Panc1 (cell line): ENCODE data around the gene UFSP1. TPM values are rescaled to one million over a fixed set of nuclear protein-coding genes. Genes with fewer than 3 reads are reported as not detected.
"Not testable (repeated sequence)": the region's sequence is repeated elsewhere in the genome, so short reads cannot be mapped to it uniquely, and the experiment has no call there.

ENCODE experiments used
- ATAC-seq: fragments of 200-7000 bp; cut with Tn5 transposase; 2 replicates; pipeline ENCODE4 v1.9.1; 2020; ENCODE audit warnings: mild to moderate bottlenecking, moderate library complexity
- BruUV-seq: library from RNA; stranded (reverse); fragments of 400-500 nt; replicated peaks from 2 replicates; lab custom pipeline; 2021; lab: Mats Ljungman, UMichigan
- CTCF ChIA-PET: fragments of 300-600 bp; sonication (Branson Sonifier 250); formaldehyde crosslinking; loops from one replicate; lab custom pipeline; 2022; ENCODE audit warnings: antibody characterized with exemption; lab: Charles Lee
- POLR2A ChIA-PET: fragments of 300-600 bp; sonication (Branson Sonifier 250); formaldehyde crosslinking; loops from one replicate; lab custom pipeline; 2022; ENCODE audit warnings: antibody characterized with exemption; lab: Charles Lee
- DNase-seq: peaks from one replicate; pipeline ENCODE4 v3.0.0-alpha.2; 2010; ENCODE audit warnings: low read depth, low spot score
- H3K27ac ChIP-seq: 2 replicates; pipeline ENCODE4 v1.5.1; 2011; ENCODE audit warnings: mild to moderate bottlenecking, low read length, inconsistent platforms
- H3K27me3 ChIP-seq: fragments of 200-500 bp; sonication (Bioruptor generic); 2 replicates; pipeline ENCODE4 v1.6.0; 2014; ENCODE audit warnings: low read length, inconsistent platforms; ENCODE audit not compliant: control insufficient read depth, insufficient read depth
- H3K36me3 ChIP-seq: fragments of 200-500 bp; sonication (Bioruptor generic); 2 replicates; pipeline ENCODE4 v1.5.1; 2014; ENCODE audit warnings: inconsistent platforms, mild to moderate bottlenecking, low read length, moderate library complexity; ENCODE audit not compliant: control insufficient read depth, insufficient read depth
- H3K4me1 ChIP-seq: 2 replicates; pipeline ENCODE4 v1.5.1; 2011; ENCODE audit warnings: inconsistent platforms, mild to moderate bottlenecking, low read length, moderate library complexity; ENCODE audit not compliant: control insufficient read depth, insufficient read depth
- H3K4me3 ChIP-seq, 2 experiments: 2 replicates each; pipeline ENCODE4 v1.5.1; 2011 to 2012; ENCODE audit warnings: low read depth in 2 of 2, low read length in 2 of 2, mild to moderate bottlenecking in 2 of 2, inconsistent platforms in 1 of 2, moderate library complexity in 1 of 2
- H3K9me3 ChIP-seq: fragments of 200-500 bp; sonication (Bioruptor generic); 2 replicates; pipeline ENCODE4 v1.5.1; 2014; ENCODE audit warnings: low read depth, mild to moderate bottlenecking, inconsistent platforms, low read length, moderate library complexity; ENCODE audit not compliant: control insufficient read depth, insufficient read depth
- POLR2AphosphoS5 ChIP-seq: IDR thresholded peaks from 2 replicates; pipeline ENCODE4 v1.6.1; 2012; ENCODE audit warnings: mild to moderate bottlenecking, low read depth, low read length, moderate library complexity
- SIN3A ChIP-seq: IDR thresholded peaks from 2 replicates; pipeline ENCODE4 v1.6.1; 2012; ENCODE audit warnings: low read depth, mild to moderate bottlenecking, low read length, moderate library complexity, borderline replicate concordance; ENCODE audit not compliant: insufficient read depth
- TCF7L2 ChIP-seq: IDR thresholded peaks from 2 replicates; pipeline ENCODE4 v1.6.1; 2011; ENCODE audit warnings: mild to moderate bottlenecking, low read depth, low read length, inconsistent platforms
- in situ Hi-C: cut with HindIII; loops from 2 replicates; pipeline ENCODE4 v1.10.0; 2016; ENCODE audit warnings: low sequenced_read_pairs, low pct_unique_long_range_greater_than_20kb
- intact Hi-C: fragments of 100-400 bp; cut with micrococcal nuclease; formaldehyde crosslinking; loops from one replicate; pipeline ENCODE4 v1.10.0; 2022; ENCODE audit not compliant: unreplicated experiment
- total RNA-seq: library from RNA; stranded (reverse); gene quantifications from one replicate; pipeline ENCODE4 v1.2.1, GENCODE V29; 2021; ENCODE audit not compliant: unreplicated experiment
- TF ChIP-seq, protein P1 (sequence below): fragments of 450-650 bp; IDR thresholded peaks from 2 replicates; pipeline ENCODE4 v1.5.1; 2017; ENCODE audit warnings: mild to moderate bottlenecking
- TF ChIP-seq, protein P2 (sequence below), 2 experiments: IDR thresholded peaks; 2 replicates each; pipeline ENCODE4 v1.6.1; 2011 to 2012; ENCODE audit warnings: low read depth in 2 of 2, control low read depth in 1 of 2, low read length in 1 of 2, mild to moderate bottlenecking in 1 of 2, moderate library complexity in 1 of 2; ENCODE audit not compliant: insufficient read depth in 1 of 2

Gene UFSP1
- total RNA-seq, 1 experiment from 2014 or later, result 3.3 TPM

- BruUV-seq, result no TSS peak
- ChIA-PET CTCF (no interaction called here), POLR2A (no interaction called here)
- H3K4me3 ChIP-seq, result no peak overlapping the region
- in situ Hi-C loops, result no loop called here
- no peaks in the 10 kb centered on the region for H3K9me3 ChIP-seq
- DNase-seq (no peak), ATAC-seq (no peak)
- TF ChIP-seq, protein P1, sequence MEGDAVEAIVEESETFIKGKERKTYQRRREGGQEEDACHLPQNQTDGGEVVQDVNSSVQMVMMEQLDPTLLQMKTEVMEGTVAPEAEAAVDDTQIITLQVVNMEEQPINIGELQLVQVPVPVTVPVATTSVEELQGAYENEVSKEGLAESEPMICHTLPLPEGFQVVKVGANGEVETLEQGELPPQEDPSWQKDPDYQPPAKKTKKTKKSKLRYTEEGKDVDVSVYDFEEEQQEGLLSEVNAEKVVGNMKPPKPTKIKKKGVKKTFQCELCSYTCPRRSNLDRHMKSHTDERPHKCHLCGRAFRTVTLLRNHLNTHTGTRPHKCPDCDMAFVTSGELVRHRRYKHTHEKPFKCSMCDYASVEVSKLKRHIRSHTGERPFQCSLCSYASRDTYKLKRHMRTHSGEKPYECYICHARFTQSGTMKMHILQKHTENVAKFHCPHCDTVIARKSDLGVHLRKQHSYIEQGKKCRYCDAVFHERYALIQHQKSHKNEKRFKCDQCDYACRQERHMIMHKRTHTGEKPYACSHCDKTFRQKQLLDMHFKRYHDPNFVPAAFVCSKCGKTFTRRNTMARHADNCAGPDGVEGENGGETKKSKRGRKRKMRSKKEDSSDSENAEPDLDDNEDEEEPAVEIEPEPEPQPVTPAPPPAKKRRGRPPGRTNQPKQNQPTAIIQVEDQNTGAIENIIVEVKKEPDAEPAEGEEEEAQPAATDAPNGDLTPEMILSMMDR, result no peak
- no peak for TF ChIP-seq TCF7L2
- no peak for TF ChIP-seq POLR2AphosphoS5
- TF ChIP-seq, protein P2, sequence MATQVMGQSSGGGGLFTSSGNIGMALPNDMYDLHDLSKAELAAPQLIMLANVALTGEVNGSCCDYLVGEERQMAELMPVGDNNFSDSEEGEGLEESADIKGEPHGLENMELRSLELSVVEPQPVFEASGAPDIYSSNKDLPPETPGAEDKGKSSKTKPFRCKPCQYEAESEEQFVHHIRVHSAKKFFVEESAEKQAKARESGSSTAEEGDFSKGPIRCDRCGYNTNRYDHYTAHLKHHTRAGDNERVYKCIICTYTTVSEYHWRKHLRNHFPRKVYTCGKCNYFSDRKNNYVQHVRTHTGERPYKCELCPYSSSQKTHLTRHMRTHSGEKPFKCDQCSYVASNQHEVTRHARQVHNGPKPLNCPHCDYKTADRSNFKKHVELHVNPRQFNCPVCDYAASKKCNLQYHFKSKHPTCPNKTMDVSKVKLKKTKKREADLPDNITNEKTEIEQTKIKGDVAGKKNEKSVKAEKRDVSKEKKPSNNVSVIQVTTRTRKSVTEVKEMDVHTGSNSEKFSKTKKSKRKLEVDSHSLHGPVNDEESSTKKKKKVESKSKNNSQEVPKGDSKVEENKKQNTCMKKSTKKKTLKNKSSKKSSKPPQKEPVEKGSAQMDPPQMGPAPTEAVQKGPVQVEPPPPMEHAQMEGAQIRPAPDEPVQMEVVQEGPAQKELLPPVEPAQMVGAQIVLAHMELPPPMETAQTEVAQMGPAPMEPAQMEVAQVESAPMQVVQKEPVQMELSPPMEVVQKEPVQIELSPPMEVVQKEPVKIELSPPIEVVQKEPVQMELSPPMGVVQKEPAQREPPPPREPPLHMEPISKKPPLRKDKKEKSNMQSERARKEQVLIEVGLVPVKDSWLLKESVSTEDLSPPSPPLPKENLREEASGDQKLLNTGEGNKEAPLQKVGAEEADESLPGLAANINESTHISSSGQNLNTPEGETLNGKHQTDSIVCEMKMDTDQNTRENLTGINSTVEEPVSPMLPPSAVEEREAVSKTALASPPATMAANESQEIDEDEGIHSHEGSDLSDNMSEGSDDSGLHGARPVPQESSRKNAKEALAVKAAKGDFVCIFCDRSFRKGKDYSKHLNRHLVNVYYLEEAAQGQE (IDR thresholded peaks at IDR 0.05; ENCODE audit: insufficient read depth in 1 of 2, low read depth in 2 of 2, low read length in 1 of 2), result no peak
- TF ChIP-seq SIN3A, result no peak
- H3K4me1 ChIP-seq, result no peaks in the 10 kb centered on the region; the same call in 1 of the 2 replicates
- no peaks in the 10 kb centered on the region for H3K36me3 ChIP-seq
- no peaks in the 10 kb centered on the region for H3K27me3 ChIP-seq
- intact Hi-C loops, result no loop called here
- no peak overlapping the region for H3K27ac ChIP-seq
These were observed 32.6 kb downstream of the UFSP1 start for GRCh38 chr7:100856871-100857282.

DNA sequence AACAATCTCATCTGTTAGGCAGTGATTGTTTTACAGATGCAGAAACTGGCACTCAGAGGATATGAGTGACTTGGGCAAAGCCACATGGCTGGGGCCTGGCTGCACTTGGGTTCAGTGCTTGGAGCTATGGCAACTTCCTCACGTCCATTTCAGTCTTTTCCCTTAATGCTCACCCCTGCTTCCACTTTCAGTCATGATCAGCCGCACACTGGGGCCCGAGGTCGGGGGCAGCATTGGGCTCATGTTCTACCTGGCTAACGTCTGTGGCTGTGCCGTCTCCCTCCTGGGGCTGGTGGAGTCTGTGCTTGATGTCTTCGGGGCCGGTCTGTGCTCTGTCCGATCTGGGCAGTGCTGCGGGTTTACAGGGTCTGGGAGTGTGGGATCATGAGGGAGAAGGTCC, 34.0 kb downstream of the UFSP1 start:
- ChIA-PET POLR2A (interaction anchor here (1.1 kb wide), 1 partner anchor 19 kb away, joined by 9 read pairs; the partner anchor contains the start of gene SRRT), CTCF (no interaction called here)
- H3K9me3 ChIP-seq, result no peaks in the 10 kb centered on the region
- in situ Hi-C loops (no loop called here), intact Hi-C loops (no loop called here)
- H3K4me1 ChIP-seq, result peaks cover 3% of the 10 kb centered on the region; the same call in 1 of the 2 replicates
- no TSS peak for BruUV-seq
- TF ChIP-seq, protein P1, result no peak
- TF ChIP-seq SIN3A (no peak), TCF7L2 (no peak), POLR2AphosphoS5 (no peak)
- TF ChIP-seq, protein P2 (IDR thresholded peaks at IDR 0.05; ENCODE audit: insufficient read depth in 1 of 2, low read depth in 2 of 2, low read length in 1 of 2), result no peak
- ATAC-seq (no peak), DNase-seq (no peak)
- no peaks in the 10 kb centered on the region for H3K36me3 ChIP-seq
- no peak overlapping the region for H3K27ac ChIP-seq
- H3K4me3 ChIP-seq, result no peak overlapping the region
- no peaks in the 10 kb centered on the region for H3K27me3 ChIP-seq

DNA sequence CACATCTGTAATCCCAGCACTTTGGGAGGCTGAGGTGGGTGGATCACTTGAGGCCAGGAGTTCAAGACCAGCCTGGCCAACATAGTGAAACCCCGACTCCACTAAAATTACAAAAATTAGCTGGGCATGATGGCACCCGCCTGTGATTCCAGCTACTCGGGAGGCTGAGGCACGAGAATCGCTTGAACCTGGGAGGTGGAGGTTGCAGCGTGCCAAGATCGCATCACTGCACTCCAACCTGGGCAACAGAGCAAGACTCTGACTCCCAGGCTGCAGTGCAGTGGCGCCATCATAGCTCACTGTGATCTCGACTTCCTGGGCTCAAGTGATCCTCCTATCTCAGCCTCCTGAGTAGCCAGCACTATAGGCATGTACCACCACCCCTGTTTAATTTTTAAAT, 34.6 kb downstream of the UFSP1 start:
- ATAC-seq, in situ Hi-C loops: not testable (repeated sequence)

More for the DNA sequence above, 34.6 kb downstream of the UFSP1 start:
- H3K27me3 ChIP-seq, H3K4me1 ChIP-seq, BruUV-seq, H3K4me3 ChIP-seq, H3K9me3 ChIP-seq, DNase-seq, CTCF ChIA-PET, H3K27ac ChIP-seq, H3K36me3 ChIP-seq: not testable (repeated sequence)
- intact Hi-C loops, result loop anchor here (5.0 kb wide), 1 partner anchor 53 kb away; no protein-coding TSS in a partner anchor
- POLR2A ChIA-PET, result interaction anchor here (1.1 kb wide), 1 partner anchor 20 kb away, joined by 9 read pairs; the partner anchor contains the start of gene SRRT
